Astrocyte of the cerebellum (primary cell): Measurements from ENCODE around the gene HS1BP3.
A peak's percentile ranks its signal among the peaks of the same experiment; 100 is the strongest.

Experiments used
- DNase-seq: peaks from one replicate; pipeline ENCODE4 v3.0.0-alpha.2; 2011; ENCODE audit warnings: low read depth
- H3K4me3 ChIP-seq: 2 replicates; pipeline ENCODE4 v1.5.1; 2011; ENCODE audit warnings: mild to moderate bottlenecking, low read depth, low read length, moderate library complexity
- in situ Hi-C: cut with HindIII; loops from 2 replicates; pipeline ENCODE4 v1.10.0; 2017; ENCODE audit warnings: low sequenced_read_pairs
- TF ChIP-seq, protein P1 (sequence below): IDR thresholded peaks from 2 replicates; pipeline ENCODE4 v1.5.1; 2012; ENCODE audit warnings: low read length, low read depth, moderate library complexity, mild to moderate bottlenecking; ENCODE audit errors: missing control alignments

The HS1BP3 gene

DNA sequence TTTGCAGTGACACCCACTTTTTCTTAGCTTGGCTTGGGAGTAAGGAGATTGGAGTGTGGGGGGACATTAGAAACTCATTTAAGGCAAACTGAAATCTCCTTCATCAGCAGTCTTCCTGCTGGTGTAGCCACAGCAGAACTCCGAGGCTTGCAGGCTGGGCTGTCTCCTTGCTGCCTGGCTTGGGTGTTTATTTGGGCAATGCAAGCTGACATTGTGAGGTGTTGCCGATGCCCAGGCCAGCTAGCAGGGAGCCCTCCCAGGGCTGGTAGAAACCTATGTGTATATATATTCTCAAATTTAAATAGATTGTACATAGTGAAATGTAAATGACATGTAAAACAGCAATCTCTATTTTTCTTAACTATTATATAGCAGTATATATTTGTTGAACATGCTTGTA is 27.9 kb upstream of the HS1BP3 start:
- DNase-seq = no peak
- TF ChIP-seq, protein P1, sequence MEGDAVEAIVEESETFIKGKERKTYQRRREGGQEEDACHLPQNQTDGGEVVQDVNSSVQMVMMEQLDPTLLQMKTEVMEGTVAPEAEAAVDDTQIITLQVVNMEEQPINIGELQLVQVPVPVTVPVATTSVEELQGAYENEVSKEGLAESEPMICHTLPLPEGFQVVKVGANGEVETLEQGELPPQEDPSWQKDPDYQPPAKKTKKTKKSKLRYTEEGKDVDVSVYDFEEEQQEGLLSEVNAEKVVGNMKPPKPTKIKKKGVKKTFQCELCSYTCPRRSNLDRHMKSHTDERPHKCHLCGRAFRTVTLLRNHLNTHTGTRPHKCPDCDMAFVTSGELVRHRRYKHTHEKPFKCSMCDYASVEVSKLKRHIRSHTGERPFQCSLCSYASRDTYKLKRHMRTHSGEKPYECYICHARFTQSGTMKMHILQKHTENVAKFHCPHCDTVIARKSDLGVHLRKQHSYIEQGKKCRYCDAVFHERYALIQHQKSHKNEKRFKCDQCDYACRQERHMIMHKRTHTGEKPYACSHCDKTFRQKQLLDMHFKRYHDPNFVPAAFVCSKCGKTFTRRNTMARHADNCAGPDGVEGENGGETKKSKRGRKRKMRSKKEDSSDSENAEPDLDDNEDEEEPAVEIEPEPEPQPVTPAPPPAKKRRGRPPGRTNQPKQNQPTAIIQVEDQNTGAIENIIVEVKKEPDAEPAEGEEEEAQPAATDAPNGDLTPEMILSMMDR = no peak
- in situ Hi-C loops = loop anchor here (10.0 kb wide), 1 partner anchor 276 kb away; no protein-coding TSS in a partner anchor
- no peak overlapping the region for H3K4me3 ChIP-seq

DNA sequence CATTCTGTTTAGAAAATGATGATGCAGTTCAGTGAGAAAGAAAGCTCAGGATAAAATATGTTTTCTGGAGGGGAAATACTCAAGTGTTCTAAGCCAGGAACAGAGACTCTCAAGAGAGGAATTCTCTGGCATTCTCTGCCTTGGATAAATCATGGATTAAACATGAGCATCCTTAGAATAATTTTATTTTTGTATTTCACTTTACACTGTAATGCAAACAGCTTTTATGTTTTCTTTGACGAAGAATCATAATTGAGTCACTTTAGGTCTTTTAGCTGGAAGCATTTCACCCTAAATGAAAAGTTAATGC is 27.1 kb upstream of the HS1BP3 start:
- in situ Hi-C loops = loop anchor here (10.0 kb wide), 1 partner anchor 277 kb away; no protein-coding TSS in a partner anchor
- no peak overlapping the region for H3K4me3 ChIP-seq
- no peak for DNase-seq
- TF ChIP-seq, protein P1 = no peak

DNA sequence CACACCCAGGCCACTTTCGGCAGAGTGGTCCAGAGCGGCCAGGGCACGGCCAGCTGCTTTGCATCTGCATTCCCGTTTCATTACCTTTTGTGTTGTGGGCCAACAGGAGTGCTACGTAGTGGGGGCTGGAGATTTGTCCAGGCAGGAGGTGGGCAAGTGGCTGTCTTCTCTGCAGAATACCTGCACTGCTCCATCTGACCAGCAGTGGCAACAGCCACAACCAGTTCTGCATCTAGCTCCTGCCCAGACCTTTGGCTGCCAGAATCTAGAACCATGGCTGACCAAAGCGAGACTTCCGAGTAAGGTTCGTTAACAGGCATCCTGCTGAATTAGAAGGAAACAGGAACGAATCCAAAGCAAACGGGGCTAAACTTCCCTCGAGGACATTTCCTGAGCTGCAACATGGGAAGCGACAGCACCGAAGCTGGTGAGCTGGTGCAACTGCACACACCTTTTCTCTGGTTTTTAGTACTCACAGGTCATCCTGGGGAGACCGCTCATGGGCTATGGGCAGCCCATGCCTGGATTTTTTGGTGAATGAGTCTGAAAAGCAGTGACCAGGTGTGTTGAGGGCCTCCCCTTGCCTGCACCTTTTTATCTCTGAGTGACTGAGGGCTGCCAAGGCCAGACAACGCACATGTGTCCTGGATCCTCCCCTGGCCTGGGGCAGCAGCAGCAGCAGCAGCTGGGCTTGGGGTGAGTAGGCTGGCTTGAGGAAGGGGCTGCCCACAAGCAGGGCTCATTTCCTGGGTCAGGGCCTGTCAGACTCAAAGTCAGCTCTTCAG is 26.6 kb upstream of the HS1BP3 start:
- TF ChIP-seq, protein P1 = peak; percentile 28
- in situ Hi-C loops = loop anchor here (10.0 kb wide), 1 partner anchor 277 kb away; no protein-coding TSS in a partner anchor

DNA sequence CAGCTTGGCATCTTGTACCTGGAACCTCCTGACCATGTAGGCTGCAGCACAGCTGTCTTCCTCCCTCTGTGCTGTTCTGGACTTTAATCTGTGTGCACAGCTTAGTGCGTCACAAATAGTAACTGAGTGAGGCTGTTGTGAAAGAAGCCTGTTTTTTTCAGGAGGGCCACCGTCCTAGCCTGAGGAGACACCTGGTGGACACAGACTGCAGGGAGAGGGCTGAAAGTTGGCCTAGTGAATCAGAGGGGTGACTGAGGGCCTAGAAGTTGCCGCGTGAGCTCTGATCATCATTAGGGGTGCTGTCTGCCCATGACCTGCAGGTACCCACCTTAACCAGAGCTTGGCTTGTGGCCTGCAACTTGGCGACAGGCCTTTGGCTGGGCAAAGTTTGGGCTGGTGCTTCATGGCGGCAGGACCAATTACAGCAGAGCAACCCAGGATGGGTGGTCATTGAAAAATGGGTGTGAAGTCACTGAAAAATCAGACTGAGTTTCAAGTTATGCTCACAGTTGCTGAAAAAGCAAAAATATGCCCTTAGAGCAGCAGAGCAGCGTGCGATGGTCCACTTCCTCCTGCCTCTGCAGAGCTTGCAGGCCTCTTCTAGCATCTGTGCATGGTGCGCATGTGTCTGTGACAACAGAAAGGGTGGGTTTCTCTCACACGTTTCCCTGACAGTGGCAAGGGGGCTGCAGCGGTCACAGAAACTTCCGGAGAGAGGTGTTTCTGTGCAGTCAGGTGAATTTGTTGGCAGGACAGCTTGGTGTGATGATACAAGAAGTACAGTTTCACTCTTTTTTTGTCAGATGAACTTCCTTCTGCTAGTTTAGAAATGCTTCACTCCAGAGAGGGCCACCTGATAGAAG is 25.7 kb upstream of the HS1BP3 start:
- H3K4me3 ChIP-seq = no peak overlapping the region
- DNase-seq = no peak
- TF ChIP-seq, protein P1 = no peak
- in situ Hi-C loops = loop anchor here (10.0 kb wide), 1 partner anchor 278 kb away; no protein-coding TSS in a partner anchor

More for the DNA sequence above, 26.6 kb upstream of the HS1BP3 start:
- no peak overlapping the region for H3K4me3 ChIP-seq
- no peak for DNase-seq

DNA sequence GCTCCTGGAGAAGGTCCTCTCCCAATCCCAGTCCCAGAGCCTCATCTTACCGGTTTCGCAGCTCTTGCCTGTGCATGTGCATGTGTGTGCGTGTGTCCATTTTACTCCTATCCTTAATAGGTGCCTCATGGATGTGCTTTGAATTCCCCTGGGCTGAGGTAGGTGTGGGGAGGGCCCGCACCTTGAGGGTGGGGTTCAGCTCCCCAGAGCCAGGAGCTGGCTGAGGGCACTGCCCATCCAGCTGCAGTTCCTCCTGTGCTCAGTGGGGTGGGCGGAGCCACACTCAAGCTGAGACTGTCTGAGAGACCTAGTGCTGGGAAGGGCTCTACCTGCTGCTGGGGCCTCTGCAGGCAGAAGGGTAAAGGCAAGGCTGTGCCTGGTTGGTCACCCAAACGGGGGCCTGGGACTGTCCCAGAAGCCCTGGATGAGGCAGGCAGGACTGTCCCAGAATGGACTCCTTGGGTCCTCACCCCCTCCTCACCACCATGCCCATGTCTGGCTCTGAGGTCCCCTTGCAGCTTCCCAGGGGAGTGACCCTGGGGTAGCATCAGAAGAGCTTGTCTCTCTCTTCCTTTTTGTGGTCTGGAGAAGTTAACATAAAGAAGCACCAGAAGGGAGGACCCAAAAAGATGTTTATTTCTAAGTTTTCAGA is 24.9 kb upstream of the HS1BP3 start:
- TF ChIP-seq, protein P1 = no peak
- no peak for DNase-seq
- in situ Hi-C loops = loop anchor here (10.0 kb wide), 1 partner anchor 279 kb away; no protein-coding TSS in a partner anchor
- no peak overlapping the region for H3K4me3 ChIP-seq

DNA sequence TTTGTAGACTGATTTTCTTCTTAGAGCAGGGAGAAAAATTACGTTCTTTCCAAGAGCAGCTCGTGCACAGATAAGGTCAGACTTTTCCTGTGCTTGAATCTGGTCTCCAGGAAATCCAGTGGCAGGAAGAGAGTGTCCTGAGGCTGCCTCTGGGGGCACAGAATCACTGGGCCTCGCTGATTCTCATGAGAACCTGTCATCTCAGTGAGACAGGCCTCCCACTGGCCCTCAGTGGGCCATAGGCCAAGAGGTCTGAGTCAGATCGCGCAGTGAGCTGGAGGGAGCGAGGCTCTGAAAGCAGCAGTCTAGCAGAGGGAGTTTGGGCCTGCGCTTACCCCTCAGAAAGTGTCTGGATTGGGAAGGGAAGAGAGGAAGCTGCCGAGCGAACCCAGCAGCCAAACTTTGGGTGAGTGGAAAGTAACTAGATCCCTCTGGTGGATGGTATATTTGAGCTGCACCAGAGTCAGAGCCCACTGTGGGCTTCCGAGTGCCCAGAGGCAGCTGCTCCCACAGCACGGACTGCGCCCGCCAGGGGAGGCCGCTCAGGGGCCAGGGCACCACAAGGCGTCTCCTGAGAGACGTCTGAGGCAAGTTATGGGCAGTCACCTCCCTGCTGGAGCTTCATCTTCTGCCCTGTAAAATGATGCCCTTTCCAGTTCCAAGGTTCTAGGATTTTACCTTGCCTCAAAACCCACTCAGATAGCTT is 24.2 kb upstream of the HS1BP3 start:
- in situ Hi-C loops = loop anchor here (10.0 kb wide), 1 partner anchor 280 kb away; no protein-coding TSS in a partner anchor
- no peak overlapping the region for H3K4me3 ChIP-seq
- TF ChIP-seq, protein P1 = no peak
- DNase-seq = peak; percentile 65
